HEK293 (cell line): ENCODE data around the gene SPACA7.

Source experiments
- CTCF ChIA-PET: fragments of 350-600 bp; formaldehyde crosslinking; extraction: SDS; loops from one replicate; lab custom pipeline; 2021; ENCODE audit warnings: antibody characterized with exemption; lab: Yijun Ruan, JAX
- POLR2A ChIA-PET: fragments of 300-600 bp; formaldehyde crosslinking; extraction: SDS; loops from one replicate; lab custom pipeline; 2020; ENCODE audit warnings: antibody characterized with exemption, inconsistent platforms; lab: Yijun Ruan, JAX
- H3K27ac ChIP-seq: fragments of 200-500 bp; sonication (Bioruptor generic); 2 replicates; pipeline ENCODE4 v1.5.1; 2014; ENCODE audit warnings: low read depth, low read length, control low read depth, inconsistent platforms; ENCODE audit errors: extremely low read depth
- H3K36me3 ChIP-seq, 2 experiments: fragments of 200-500 bp in 1 of 2; sonication (Bioruptor generic) in 1 of 2; 1 replicate in 1 of 2; 2 replicates in 1 of 2; pipeline ENCODE4 v1.5.1; 2014 to 2017; ENCODE audit warnings: inconsistent platforms in 2 of 2, low read length in 2 of 2; ENCODE audit not compliant: control insufficient read depth in 2 of 2, insufficient read depth in 1 of 2
- H3K4me1 ChIP-seq: fragments of 200-500 bp; sonication (Bioruptor generic); 2 replicates; pipeline ENCODE4 v1.5.1; 2014; ENCODE audit warnings: mild to moderate bottlenecking, low read length, inconsistent platforms; ENCODE audit not compliant: control insufficient read depth, insufficient read depth
- H3K4me3 ChIP-seq: 2 replicates; pipeline ENCODE4 v1.5.1; 2011; ENCODE audit warnings: low read depth, mild to moderate bottlenecking, control low read depth, low read length, moderate library complexity
- H3K9me3 ChIP-seq: fragments of 200-500 bp; sonication (Bioruptor generic); 2 replicates; pipeline ENCODE4 v1.5.1; 2014; ENCODE audit warnings: low read depth, low read length, inconsistent platforms; ENCODE audit not compliant: control insufficient read depth, insufficient read depth
- BCL11B ChIP-seq: fragments of 450-650 bp; formaldehyde crosslinking; IDR thresholded peaks from 2 replicates; pipeline ENCODE4 v1.5.1; 2016; ENCODE audit warnings: low read depth, missing biosample characterization, missing genetic modification characterization
- GLI2 ChIP-seq: fragments of 450-650 bp; formaldehyde crosslinking; IDR thresholded peaks from 2 replicates; pipeline ENCODE4; 2017; ENCODE audit warnings: missing biosample characterization, missing genetic modification characterization, low read depth, borderline replicate concordance
- GLIS2 ChIP-seq: fragments of 450-650 bp; formaldehyde crosslinking; IDR thresholded peaks from 2 replicates; pipeline ENCODE4 v1.5.1; 2016; ENCODE audit warnings: missing biosample characterization, missing genetic modification characterization
- KLF8 ChIP-seq: fragments of 450-650 bp; formaldehyde crosslinking; IDR thresholded peaks from 2 replicates; pipeline ENCODE4 v1.5.1; 2016; ENCODE audit warnings: missing biosample characterization, missing genetic modification characterization
- OSR2 ChIP-seq: fragments of 450-650 bp; formaldehyde crosslinking; IDR thresholded peaks from 2 replicates; pipeline ENCODE4 v1.5.1; 2016; ENCODE audit warnings: missing biosample characterization, missing genetic modification characterization
- RBAK ChIP-seq: fragments of 450-650 bp; formaldehyde crosslinking; IDR thresholded peaks from 2 replicates; pipeline ENCODE4 v1.5.1; 2016; ENCODE audit warnings: missing biosample characterization, missing genetic modification characterization
- SCRT2 ChIP-seq: fragments of 450-650 bp; formaldehyde crosslinking; IDR thresholded peaks from 2 replicates; pipeline ENCODE4 v1.5.1; 2016; ENCODE audit warnings: missing biosample characterization, missing genetic modification characterization
- SP3 ChIP-seq: fragments of 450-650 bp; formaldehyde crosslinking; IDR thresholded peaks from 2 replicates; pipeline ENCODE4 v1.5.1; 2016; ENCODE audit warnings: missing biosample characterization, missing genetic modification characterization
- ZNF174 ChIP-seq: fragments of 450-650 bp; formaldehyde crosslinking; IDR thresholded peaks from 2 replicates; pipeline ENCODE4 v1.5.0; 2017; ENCODE audit warnings: missing biosample characterization, mild to moderate bottlenecking, missing genetic modification characterization
- ZNF175 ChIP-seq: fragments of 450-650 bp; formaldehyde crosslinking; IDR thresholded peaks from 2 replicates; pipeline ENCODE4 v1.5.1; 2016; ENCODE audit warnings: missing biosample characterization, missing genetic modification characterization
- ZNF19 ChIP-seq: fragments of 450-650 bp; formaldehyde crosslinking; IDR thresholded peaks from 2 replicates; pipeline ENCODE4; 2016; ENCODE audit warnings: missing biosample characterization, missing genetic modification characterization, low read depth
- ZNF311 ChIP-seq: fragments of 450-650 bp; formaldehyde crosslinking; IDR thresholded peaks from 2 replicates; pipeline ENCODE4 v1.5.1; 2017; ENCODE audit warnings: missing biosample characterization, missing genetic modification characterization, borderline replicate concordance
- ZNF416 ChIP-seq: fragments of 450-650 bp; formaldehyde crosslinking; IDR thresholded peaks from 2 replicates; pipeline ENCODE4 v1.5.1; 2016; ENCODE audit warnings: missing biosample characterization, missing genetic modification characterization
- ZNF426 ChIP-seq: fragments of 450-650 bp; formaldehyde crosslinking; IDR thresholded peaks from 2 replicates; pipeline ENCODE4 v1.5.1; 2017; ENCODE audit warnings: missing biosample characterization, missing genetic modification characterization, mild to moderate bottlenecking, inconsistent platforms, moderate library complexity
- ZNF48 ChIP-seq: fragments of 450-650 bp; formaldehyde crosslinking; IDR thresholded peaks from 2 replicates; pipeline ENCODE4 v1.5.1; 2016; ENCODE audit warnings: missing biosample characterization, missing genetic modification characterization
- ZNF514 ChIP-seq: fragments of 450-650 bp; formaldehyde crosslinking; IDR thresholded peaks from 2 replicates; pipeline ENCODE4 v1.5.1; 2016; ENCODE audit warnings: missing biosample characterization, missing genetic modification characterization
- ZNF521 ChIP-seq: fragments of 450-650 bp; formaldehyde crosslinking; IDR thresholded peaks from 2 replicates; pipeline ENCODE4 v1.5.1; 2017; ENCODE audit warnings: missing biosample characterization, mild to moderate bottlenecking, missing genetic modification characterization
- ZNF529 ChIP-seq: fragments of 450-650 bp; formaldehyde crosslinking; IDR thresholded peaks from 2 replicates; pipeline ENCODE4 v1.5.1; 2017; ENCODE audit warnings: missing genetic modification characterization, missing biosample characterization; ENCODE audit not compliant: insufficient replicate concordance
- ZNF530 ChIP-seq: fragments of 450-650 bp; formaldehyde crosslinking; IDR thresholded peaks from 2 replicates; pipeline ENCODE4 v1.5.1; 2016; ENCODE audit warnings: low read depth, missing biosample characterization, missing genetic modification characterization
- ZNF623 ChIP-seq: fragments of 450-650 bp; formaldehyde crosslinking; IDR thresholded peaks from 2 replicates; pipeline ENCODE4 v1.5.1; 2016; ENCODE audit warnings: missing biosample characterization, missing genetic modification characterization
- ZNF677 ChIP-seq: fragments of 450-650 bp; IDR thresholded peaks from 2 replicates; pipeline ENCODE4 v1.5.0; 2018; ENCODE audit warnings: missing biosample characterization, mild to moderate bottlenecking, missing genetic modification characterization, moderate library complexity
- ZSCAN23 ChIP-seq: fragments of 450-650 bp; formaldehyde crosslinking; IDR thresholded peaks from 2 replicates; pipeline ENCODE4 v1.5.1; 2016; ENCODE audit warnings: missing biosample characterization, missing genetic modification characterization
- TF ChIP-seq, protein P1 (sequence below): fragments of 450-650 bp; formaldehyde crosslinking; IDR thresholded peaks from 2 replicates; pipeline ENCODE4 v1.5.1; 2016; ENCODE audit warnings: missing biosample characterization, missing genetic modification characterization, borderline replicate concordance
- TF ChIP-seq, protein P2 (sequence below): fragments of 450-650 bp; formaldehyde crosslinking; conservative IDR thresholded peaks from 2 replicates; pipeline ENCODE4 v1.5.1; 2016; ENCODE audit warnings: low read depth, missing biosample characterization, missing genetic modification characterization
- TF ChIP-seq, protein P3 (sequence below): fragments of 450-650 bp; formaldehyde crosslinking; IDR thresholded peaks from 2 replicates; pipeline ENCODE4 v1.5.1; 2017; ENCODE audit warnings: missing biosample characterization, missing genetic modification characterization
- TF ChIP-seq, protein P4 (sequence below): fragments of 450-650 bp; formaldehyde crosslinking; IDR thresholded peaks from 2 replicates; pipeline ENCODE4 v1.5.1; 2016; ENCODE audit warnings: missing biosample characterization, missing genetic modification characterization

The SPACA7 gene

DNA sequence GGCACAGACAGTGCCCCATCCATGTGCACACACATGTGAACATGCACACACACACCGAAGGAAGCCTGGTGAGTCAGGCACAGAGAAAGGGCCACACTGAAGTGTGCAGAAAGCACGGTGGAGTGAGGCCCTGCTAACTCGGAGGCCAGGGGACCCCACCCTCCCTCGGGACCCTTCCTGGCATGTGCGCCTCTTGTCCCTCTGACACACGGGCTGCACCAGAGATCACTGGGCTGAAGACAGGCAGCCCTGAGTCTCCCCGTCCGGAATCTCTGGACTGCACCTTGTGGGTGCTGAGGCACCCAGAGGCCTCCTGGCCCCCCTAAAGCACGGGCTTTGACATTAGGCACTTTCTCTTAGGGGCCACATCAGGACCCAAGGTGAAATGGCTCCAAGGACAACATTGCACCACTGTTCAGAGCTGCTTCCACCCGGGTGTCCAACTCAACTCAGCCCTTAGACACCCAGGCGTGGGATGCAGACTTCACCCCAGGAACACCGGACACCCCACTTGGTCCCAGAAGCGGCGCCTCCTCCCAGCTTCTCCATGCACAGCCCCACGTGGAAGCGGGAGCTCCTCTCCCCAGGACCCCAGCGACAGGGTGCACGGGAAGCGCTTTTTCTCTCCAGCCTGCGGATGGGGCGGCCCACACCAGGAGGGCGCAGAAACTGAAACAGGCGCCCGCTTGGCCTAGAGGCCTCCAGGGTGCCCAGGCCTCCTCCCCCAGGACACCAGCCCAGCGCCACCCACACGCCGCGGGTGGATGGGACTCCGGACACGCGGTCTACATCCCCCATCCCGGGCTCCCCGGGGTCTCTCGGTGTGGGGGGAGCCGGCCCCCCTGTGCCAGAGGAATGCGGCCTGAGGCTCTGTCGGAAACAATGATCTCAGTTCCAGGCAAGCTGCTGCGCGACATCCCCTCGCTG, 90.2 kb downstream of the SPACA7 start:
- Histone ChIP-seq H3K9me3 (no peaks in the 10 kb centered on the region), H3K4me1 (no peaks in the 10 kb centered on the region), H3K36me3 (no peaks in the 10 kb centered on the region)
- CTCF ChIA-PET, result no interaction called here
- POLR2A ChIA-PET, result no interaction called here
- TF ChIP-seq ZNF521 (tag by site-specific recombination) (no peak), GLIS2 (tag by site-specific recombination) (no peak), BCL11B (tag by site-specific recombination) (no peak), ZNF514 (tag by site-specific recombination) (no peak), KLF8 (no peak), ZNF175 (tag by site-specific recombination) (no peak), ZNF426 (tag by site-specific recombination) (no peak), ZNF677 (no peak), ZNF48 (tag by site-specific recombination) (no peak), ZNF174 (tag by site-specific recombination) (no peak), SP3 (tag by site-specific recombination) (no peak), SCRT2 (tag by site-specific recombination) (no peak)
- TF ChIP-seq, protein P1, sequence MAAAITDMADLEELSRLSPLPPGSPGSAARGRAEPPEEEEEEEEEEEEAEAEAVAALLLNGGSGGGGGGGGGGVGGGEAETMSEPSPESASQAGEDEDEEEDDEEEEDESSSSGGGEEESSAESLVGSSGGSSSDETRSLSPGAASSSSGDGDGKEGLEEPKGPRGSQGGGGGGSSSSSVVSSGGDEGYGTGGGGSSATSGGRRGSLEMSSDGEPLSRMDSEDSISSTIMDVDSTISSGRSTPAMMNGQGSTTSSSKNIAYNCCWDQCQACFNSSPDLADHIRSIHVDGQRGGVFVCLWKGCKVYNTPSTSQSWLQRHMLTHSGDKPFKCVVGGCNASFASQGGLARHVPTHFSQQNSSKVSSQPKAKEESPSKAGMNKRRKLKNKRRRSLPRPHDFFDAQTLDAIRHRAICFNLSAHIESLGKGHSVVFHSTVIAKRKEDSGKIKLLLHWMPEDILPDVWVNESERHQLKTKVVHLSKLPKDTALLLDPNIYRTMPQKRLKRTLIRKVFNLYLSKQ (tag by site-specific recombination), result no peak
- TF ChIP-seq, protein P2, sequence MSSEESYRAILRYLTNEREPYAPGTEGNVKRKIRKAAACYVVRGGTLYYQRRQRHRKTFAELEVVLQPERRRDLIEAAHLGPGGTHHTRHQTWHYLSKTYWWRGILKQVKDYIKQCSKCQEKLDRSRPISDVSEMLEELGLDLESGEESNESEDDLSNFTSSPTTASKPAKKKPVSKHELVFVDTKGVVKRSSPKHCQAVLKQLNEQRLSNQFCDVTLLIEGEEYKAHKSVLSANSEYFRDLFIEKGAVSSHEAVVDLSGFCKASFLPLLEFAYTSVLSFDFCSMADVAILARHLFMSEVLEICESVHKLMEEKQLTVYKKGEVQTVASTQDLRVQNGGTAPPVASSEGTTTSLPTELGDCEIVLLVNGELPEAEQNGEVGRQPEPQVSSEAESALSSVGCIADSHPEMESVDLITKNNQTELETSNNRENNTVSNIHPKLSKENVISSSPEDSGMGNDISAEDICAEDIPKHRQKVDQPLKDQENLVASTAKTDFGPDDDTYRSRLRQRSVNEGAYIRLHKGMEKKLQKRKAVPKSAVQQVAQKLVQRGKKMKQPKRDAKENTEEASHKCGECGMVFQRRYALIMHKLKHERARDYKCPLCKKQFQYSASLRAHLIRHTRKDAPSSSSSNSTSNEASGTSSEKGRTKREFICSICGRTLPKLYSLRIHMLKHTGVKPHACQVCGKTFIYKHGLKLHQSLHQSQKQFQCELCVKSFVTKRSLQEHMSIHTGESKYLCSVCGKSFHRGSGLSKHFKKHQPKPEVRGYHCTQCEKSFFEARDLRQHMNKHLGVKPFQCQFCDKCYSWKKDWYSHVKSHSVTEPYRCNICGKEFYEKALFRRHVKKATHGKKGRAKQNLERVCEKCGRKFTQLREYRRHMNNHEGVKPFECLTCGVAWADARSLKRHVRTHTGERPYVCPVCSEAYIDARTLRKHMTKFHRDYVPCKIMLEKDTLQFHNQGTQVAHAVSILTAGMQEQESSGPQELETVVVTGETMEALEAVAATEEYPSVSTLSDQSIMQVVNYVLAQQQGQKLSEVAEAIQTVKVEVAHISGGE (tag by site-specific recombination), result no peak
- TF ChIP-seq, all 188 proteins: peak for 0
- no peak overlapping the region for H3K27ac ChIP-seq
- H3K4me3 ChIP-seq, result no peak overlapping the region

DNA sequence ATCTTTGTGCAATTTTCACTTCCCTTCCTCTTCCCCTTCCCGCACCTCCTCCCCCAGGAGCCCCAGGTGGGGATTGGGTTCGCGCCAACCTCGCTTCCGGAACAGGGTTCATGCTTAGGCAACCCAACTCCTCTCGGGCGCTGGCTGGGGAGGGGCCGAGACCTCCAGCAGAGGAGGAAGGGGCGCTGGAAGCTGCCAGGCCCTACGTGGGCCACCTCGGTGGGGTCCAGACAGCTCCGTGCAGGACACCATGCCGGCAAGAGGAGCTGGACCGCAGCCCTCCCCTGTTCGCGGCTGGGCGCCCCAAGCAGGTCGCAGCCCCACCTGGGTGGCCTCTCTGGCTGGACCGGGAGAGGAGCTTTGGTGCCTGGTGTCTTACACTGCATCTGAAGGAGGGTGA, 91.1 kb downstream of the SPACA7 start:
- Histone ChIP-seq H3K9me3 (no peaks in the 10 kb centered on the region), H3K4me1 (no peaks in the 10 kb centered on the region), H3K27ac (no peak overlapping the region), H3K4me3 (no peak overlapping the region), H3K36me3 (no peaks in the 10 kb centered on the region)
- ChIA-PET POLR2A (no interaction called here), CTCF (no interaction called here)
- TF ChIP-seq GLI2 (tag by site-specific recombination) (no peak), ZNF530 (no peak), ZNF19 (tag by site-specific recombination) (no peak), ZNF529 (no peak), RBAK (no peak), ZNF311 (tag by site-specific recombination) (no peak), ZNF623 (tag by site-specific recombination) (no peak), ZSCAN23 (tag by site-specific recombination) (no peak), ZNF416 (tag by site-specific recombination) (no peak), OSR2 (tag by site-specific recombination) (no peak)
- TF ChIP-seq, protein P3, sequence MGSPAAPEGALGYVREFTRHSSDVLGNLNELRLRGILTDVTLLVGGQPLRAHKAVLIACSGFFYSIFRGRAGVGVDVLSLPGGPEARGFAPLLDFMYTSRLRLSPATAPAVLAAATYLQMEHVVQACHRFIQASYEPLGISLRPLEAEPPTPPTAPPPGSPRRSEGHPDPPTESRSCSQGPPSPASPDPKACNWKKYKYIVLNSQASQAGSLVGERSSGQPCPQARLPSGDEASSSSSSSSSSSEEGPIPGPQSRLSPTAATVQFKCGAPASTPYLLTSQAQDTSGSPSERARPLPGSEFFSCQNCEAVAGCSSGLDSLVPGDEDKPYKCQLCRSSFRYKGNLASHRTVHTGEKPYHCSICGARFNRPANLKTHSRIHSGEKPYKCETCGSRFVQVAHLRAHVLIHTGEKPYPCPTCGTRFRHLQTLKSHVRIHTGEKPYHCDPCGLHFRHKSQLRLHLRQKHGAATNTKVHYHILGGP (tag by site-specific recombination), result no peak
- TF ChIP-seq, protein P4, sequence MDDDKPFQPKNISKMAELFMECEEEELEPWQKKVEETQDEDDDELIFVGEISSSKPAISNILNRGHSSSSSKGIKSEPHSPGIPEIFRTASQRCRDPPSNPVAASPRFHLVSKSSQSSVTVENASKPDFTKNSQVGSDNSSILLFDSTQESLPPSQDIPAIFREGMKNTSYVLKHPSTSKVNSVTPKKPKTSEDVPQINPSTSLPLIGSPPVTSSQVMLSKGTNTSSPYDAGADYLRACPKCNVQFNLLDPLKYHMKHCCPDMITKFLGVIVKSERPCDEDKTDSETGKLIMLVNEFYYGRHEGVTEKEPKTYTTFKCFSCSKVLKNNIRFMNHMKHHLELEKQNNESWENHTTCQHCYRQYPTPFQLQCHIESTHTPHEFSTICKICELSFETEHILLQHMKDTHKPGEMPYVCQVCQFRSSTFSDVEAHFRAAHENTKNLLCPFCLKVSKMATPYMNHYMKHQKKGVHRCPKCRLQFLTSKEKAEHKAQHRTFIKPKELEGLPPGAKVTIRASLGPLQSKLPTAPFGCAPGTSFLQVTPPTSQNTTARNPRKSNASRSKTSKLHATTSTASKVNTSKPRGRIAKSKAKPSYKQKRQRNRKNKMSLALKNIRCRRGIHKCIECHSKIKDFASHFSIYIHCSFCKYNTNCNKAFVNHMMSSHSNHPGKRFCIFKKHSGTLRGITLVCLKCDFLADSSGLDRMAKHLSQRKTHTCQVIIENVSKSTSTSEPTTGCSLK, result no peak
